Prostate gland (tissue), 2 donors: ENCODE data around the gene NELFB. TPM values are rescaled to one million over a fixed set of nuclear protein-coding genes. Genes with fewer than 3 reads are reported as not detected.

Source experiments
- DNase-seq: peaks from one replicate; pipeline ENCODE4 v3.0.0-alpha.2; 2019; ENCODE audit warnings: low spot score
- H3K27ac ChIP-seq, 2 donors: fragments of 200-600 bp; sonication (generic); 2 replicates each; pipeline ENCODE4 v1.5.1; 2017 to 2019
- H3K27me3 ChIP-seq: fragments of 200-600 bp; sonication (generic); replicated peaks from 2 replicates; pipeline ENCODE4 v1.5.1; 2019; ENCODE audit not compliant: insufficient read depth
- H3K36me3 ChIP-seq, 2 donors: fragments of 200-600 bp; sonication (generic); 1 replicate in 1 of 2; 2 replicates in 1 of 2; pipeline versions ENCODE4 v1.5.1 to v1.8.1; 2017 to 2019
- H3K4me1 ChIP-seq: fragments of 200-600 bp; sonication (generic); replicated peaks from 2 replicates; pipeline ENCODE4 v1.5.1; 2019
- H3K4me3 ChIP-seq, 2 donors: fragments of 200-600 bp; sonication (generic); 2 replicates each; pipeline ENCODE4 v1.5.1; 2017 to 2019
- H3K9me3 ChIP-seq: fragments of 200-600 bp; sonication (generic); 2 replicates; pipeline ENCODE4 v1.5.1; 2017
- CTCF ChIP-seq, 4 experiments: fragments of 200-600 bp in 2 of 4; fragments of 450-650 bp in 2 of 4; sonication (generic) in 2 of 4; IDR thresholded peaks; 1 replicate in 3 of 4; 2 replicates in 1 of 4; pipeline ENCODE4 v1.5.1; 2016 to 2019; ENCODE audit warnings: antibody characterized with exemption in 4 of 4, mild to moderate bottlenecking in 2 of 4, moderate library complexity in 2 of 4
- POLR2A ChIP-seq: fragments of 450-650 bp; IDR thresholded peaks from one replicate; pipeline ENCODE4 v1.6.1; 2016; ENCODE audit warnings: antibody characterized with exemption, mild to moderate bottlenecking
- POLR2AphosphoS5 ChIP-seq: sonication (generic); formaldehyde crosslinking; IDR thresholded peaks from one replicate; pipeline ENCODE4 v1.6.1; 2017; ENCODE audit warnings: antibody characterized with exemption
- WGBS: methylation state at CpG from one replicate; pipeline ENCODE4 v1.1.5; 2018; 5-methylcytosine and 5-hydroxymethylcytosine counted together
- intact Hi-C: fragments of 100-400 bp; cut with DNase I; formaldehyde crosslinking; loops from one replicate; pipeline ENCODE4 v1.14.2; 2022
- total RNA-seq, 2 donors: library from RNA; depleted of rRNA; stranded (reverse); fragments of >200 nt; gene quantifications; one replicate each; pipeline ENCODE4 v1.1.0, GENCODE V29; 2016

Gene NELFB
- total RNA-seq, 2 donors from 2014 or later: 44.9 to 82.1 TPM

DNA sequence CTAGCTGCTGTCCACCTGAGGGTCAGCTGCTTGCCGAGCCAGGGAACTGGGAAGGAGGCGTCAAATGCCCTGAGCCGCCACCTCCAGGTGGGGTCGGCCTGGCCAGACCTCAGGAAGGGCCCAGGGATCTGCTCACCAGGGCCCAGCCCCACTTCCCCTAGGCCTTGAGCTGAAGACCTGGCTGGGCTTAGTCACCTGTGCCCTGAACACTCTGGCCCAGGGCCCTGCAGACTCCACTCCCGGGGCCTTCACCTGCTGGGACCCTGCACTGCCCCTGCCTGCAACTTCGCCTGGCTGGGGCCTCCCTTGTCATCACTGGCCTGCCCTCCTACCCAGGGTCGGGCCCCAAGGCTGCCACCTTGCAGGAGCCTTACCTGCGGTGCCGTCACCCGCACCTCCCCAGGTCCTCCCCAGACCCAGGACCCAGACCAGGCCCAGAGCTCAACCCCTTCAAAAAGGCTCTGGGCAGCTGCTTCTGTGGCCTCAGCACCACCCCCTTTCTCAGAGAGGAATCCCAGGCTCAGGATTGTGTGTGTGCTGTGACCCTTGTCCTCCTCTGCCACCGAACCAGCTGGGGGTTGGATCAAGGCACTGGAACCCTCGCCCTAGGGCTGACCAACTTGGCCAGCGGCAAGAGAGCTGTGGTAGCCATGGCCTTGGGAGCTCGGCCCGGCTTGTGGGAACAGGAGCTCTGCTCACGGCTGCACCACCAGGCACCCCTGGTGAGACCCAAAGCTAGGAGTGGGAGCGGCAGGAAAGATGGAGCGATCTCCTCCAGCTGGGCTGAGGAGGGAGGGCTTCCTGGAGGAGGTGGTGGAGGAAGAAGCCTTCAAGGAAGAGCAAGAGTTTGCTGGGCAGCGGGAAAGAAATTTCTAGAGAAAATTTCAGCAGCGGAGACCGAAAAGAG is 1.2 kb upstream of the NELFB start:
- WGBS: 57% methylated on average over 17 of the region's 21 CpGs
- Histone ChIP-seq H3K4me3 (peak overlapping the region; percentile 96 to 97), H3K27me3 (no peaks in the 10 kb centered on the region), H3K4me1 (peaks cover 12% of the 10 kb centered on the region), H3K9me3 (no peaks in the 10 kb centered on the region), H3K27ac (peak overlapping the region; percentile 67 to 81), H3K36me3 (no peaks in the 10 kb centered on the region)
- intact Hi-C loops: loop anchor here (2.0 kb wide), 1 partner anchor 13 kb away; the partner anchor contains the start of gene TUBB4B
- TF ChIP-seq POLR2A (no peak), CTCF (IDR thresholded peaks at IDR 0.05) (no peak), POLR2AphosphoS5 (no peak)
- no peak for DNase-seq

DNA sequence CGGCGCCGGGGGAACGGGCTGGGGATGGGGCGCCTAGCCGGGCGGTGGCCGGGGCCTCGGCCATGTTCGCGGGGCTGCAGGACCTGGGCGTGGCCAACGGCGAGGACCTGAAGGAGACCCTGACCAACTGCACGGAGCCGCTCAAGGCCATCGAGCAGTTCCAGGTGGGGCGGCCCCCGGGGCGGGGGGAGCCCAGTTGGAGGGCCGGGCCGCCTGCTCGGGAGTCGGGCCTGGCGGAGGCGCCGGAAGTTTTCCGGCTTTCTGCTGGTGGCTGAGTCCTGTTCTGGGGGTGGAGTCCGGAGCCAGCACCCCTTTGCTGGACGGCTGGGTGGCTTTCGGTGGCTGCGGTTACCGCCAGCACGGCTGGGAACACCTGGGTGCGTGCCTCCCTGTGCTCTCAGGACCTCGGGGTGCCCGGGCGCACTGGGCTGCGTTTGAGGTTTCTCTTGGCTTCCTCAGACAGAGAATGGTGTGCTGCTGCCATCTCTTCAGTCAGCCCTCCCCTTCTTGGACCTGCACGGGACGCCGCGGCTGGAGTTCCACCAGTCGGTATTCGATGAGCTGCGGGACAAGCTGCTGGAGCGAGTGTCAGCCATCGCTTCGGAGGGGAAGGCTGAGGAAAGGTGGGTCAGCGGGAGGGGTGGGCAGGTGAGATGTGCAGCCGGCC is 454 bp downstream of the NELFB start:
- H3K36me3 ChIP-seq: no peaks in the 10 kb centered on the region
- intact Hi-C loops: loop anchor here (2.0 kb wide), 1 partner anchor 15 kb away; the partner anchor contains the start of gene TUBB4B
- no peaks in the 10 kb centered on the region for H3K27me3 ChIP-seq
- TF ChIP-seq POLR2AphosphoS5: no peak
- no peak for TF ChIP-seq POLR2A
- no peak for TF ChIP-seq CTCF (IDR thresholded peaks at IDR 0.05)
- peak overlapping the region; percentile 96 to 97 for H3K4me3 ChIP-seq
- peak overlapping the region; percentile 73 to 81 for H3K27ac ChIP-seq
- WGBS: 2% methylated on average over 42 of the region's 51 CpGs
- H3K4me1 ChIP-seq: peaks cover 12% of the 10 kb centered on the region
- no peak for DNase-seq
- no peaks in the 10 kb centered on the region for H3K9me3 ChIP-seq

GRCh38 chr9:137256362-137256761 is 1.2 kb downstream of the NELFB start:
- no peak for TF ChIP-seq POLR2A
- TF ChIP-seq CTCF (IDR thresholded peaks at IDR 0.05): no peak
- TF ChIP-seq POLR2AphosphoS5: no peak
- peak overlapping the region; percentile 96 to 97 for H3K4me3 ChIP-seq
- no peaks in the 10 kb centered on the region for H3K27me3 ChIP-seq
- no peaks in the 10 kb centered on the region for H3K9me3 ChIP-seq
- intact Hi-C loops: no loop called here
- H3K36me3 ChIP-seq: no peaks in the 10 kb centered on the region
- 90% methylated on average over 15 of the region's 15 CpGs for WGBS
- H3K4me1 ChIP-seq: peaks cover 12% of the 10 kb centered on the region
- H3K27ac ChIP-seq: no peak overlapping the region
- DNase-seq: no peak

GRCh38 chr9:137256856-137257255 is 1.7 kb downstream of the NELFB start:
- intact Hi-C loops: no loop called here
- WGBS: 91% methylated on average over 15 of the region's 15 CpGs
- peaks cover 12% of the 10 kb centered on the region for H3K4me1 ChIP-seq
- DNase-seq: no peak
- H3K36me3 ChIP-seq: no peaks in the 10 kb centered on the region
- TF ChIP-seq CTCF (IDR thresholded peaks at IDR 0.05) (no peak), POLR2AphosphoS5 (no peak), POLR2A (no peak)
- no peak overlapping the region for H3K4me3 ChIP-seq
- H3K27ac ChIP-seq: no peak overlapping the region
- no peaks in the 10 kb centered on the region for H3K27me3 ChIP-seq
- no peaks in the 10 kb centered on the region for H3K9me3 ChIP-seq
